Activated T-helper 1 cell treated with anti-CD3 and anti-CD28 coated beads, Interleukin-12 subunit alpha, Interleukin-12 subunit beta, Interleukin-2, Interleukin-4 antibody, amounts not matched to agents 30 ng/mL and 10 ng/mL and 1 ng/mL, durations not matched to agents 14 hours and 24 hours and 36 hours (primary cell): ENCODE data around the gene SHMT2. TPM values are rescaled to one million over a fixed set of nuclear protein-coding genes. Genes with fewer than 3 reads are reported as not detected.

ENCODE experiments used
- DNase-seq: peaks from one replicate; pipeline ENCODE4 v3.0.0; 2021; ENCODE audit warnings: low spot score
- H3K27ac Mint-ChIP-seq: one replicate; pipeline ENCODE4 v1.8.0; 2021; ENCODE audit warnings: mild to moderate bottlenecking, mixed read lengths
- H3K27me3 Mint-ChIP-seq: one replicate; pipeline ENCODE4 v1.8.0; 2022; ENCODE audit warnings: mild to moderate bottlenecking, moderate library complexity, mixed read lengths; ENCODE audit not compliant: insufficient read depth
- H3K36me3 Mint-ChIP-seq: one replicate; pipeline ENCODE4 v1.8.0; 2021; ENCODE audit warnings: low read depth, mixed read lengths
- H3K4me1 Mint-ChIP-seq: one replicate; pipeline ENCODE4 v1.8.0; 2021; ENCODE audit warnings: low read depth, mixed read lengths
- H3K4me3 Mint-ChIP-seq: one replicate; pipeline ENCODE4 v1.8.0; 2021; ENCODE audit warnings: mild to moderate bottlenecking, moderate library complexity, mixed read lengths
- H3K9me3 Mint-ChIP-seq: one replicate; pipeline ENCODE4 v1.8.0; 2021; ENCODE audit warnings: mixed read lengths
- intact Hi-C: fragments of 100-400 bp; cut with micrococcal nuclease; formaldehyde crosslinking; loops from one replicate; pipeline ENCODE4 v1.15.1; 2024
- total RNA-seq: library from RNA; stranded (reverse); gene quantifications from 2 replicates; pipeline ENCODE4 v1.2.3, GENCODE V29; 2022

SHMT2 gene
- total RNA-seq, 1 donor from 2014 or later, result 280 TPM

GRCh38 chr12:57242691-57243454 is 13.4 kb downstream of the SHMT2 start:
- peak overlapping the region; percentile 12 for H3K27ac Mint-ChIP-seq
- H3K36me3 Mint-ChIP-seq, result peaks cover 2% of the 10 kb centered on the region
- H3K27me3 Mint-ChIP-seq, result peaks cover 33% of the 10 kb centered on the region
- peaks cover 54% of the 10 kb centered on the region for H3K4me1 Mint-ChIP-seq
- H3K9me3 Mint-ChIP-seq, result no peaks in the 10 kb centered on the region
- DNase-seq, result peak; percentile 54
- intact Hi-C loops, result loop anchor here (1.0 to 10.0 kb wide), 5 partner anchors 30 to 382 kb away; partner anchors contain the start of genes GLI1 and STAT6
- H3K4me3 Mint-ChIP-seq, result peak overlapping the region; percentile 76

GRCh38 chr12:57243521-57244311 is 14.2 kb downstream of the SHMT2 start:
- Mint-ChIP-seq H3K4me1 (peaks cover 47% of the 10 kb centered on the region), H3K27ac (peak overlapping the region; percentile 41), H3K27me3 (peaks cover 31% of the 10 kb centered on the region), H3K9me3 (no peaks in the 10 kb centered on the region), H3K36me3 (peaks cover 2% of the 10 kb centered on the region), H3K4me3 (peak overlapping the region; percentile 76)
- peak; percentile 74 for DNase-seq
- intact Hi-C loops, result loop anchor here (1.0 to 10.0 kb wide), 5 partner anchors 30 to 381 kb away; partner anchors contain the start of genes GLI1 and STAT6

GRCh38 chr12:57244312-57244696 is 14.8 kb downstream of the SHMT2 start:
- intact Hi-C loops, result loop anchor here (5.0 to 10.0 kb wide), 2 partner anchors 132 to 380 kb away; partner anchors contain the start of gene STAT6
- Mint-ChIP-seq H3K4me1 (peaks cover 48% of the 10 kb centered on the region), H3K27ac (no peak overlapping the region), H3K4me3 (peak overlapping the region; percentile 31), H3K9me3 (no peaks in the 10 kb centered on the region), H3K36me3 (peaks cover 2% of the 10 kb centered on the region), H3K27me3 (peaks cover 29% of the 10 kb centered on the region)
- DNase-seq, result no peak

- intact Hi-C loops, result loop anchor here (10.0 kb wide), 1 partner anchor 378 kb away; no protein-coding TSS in a partner anchor
- H3K36me3 Mint-ChIP-seq, result peaks cover 2% of the 10 kb centered on the region
These were observed 17.5 kb downstream of the SHMT2 start for GRCh38 chr12:57247041-57247440.

GRCh38 chr12:57248934-57249742 is 19.6 kb downstream of the SHMT2 start:
- Mint-ChIP-seq H3K27me3 (peaks cover under 1% of the 10 kb centered on the region), H3K36me3 (peaks cover 6% of the 10 kb centered on the region), H3K4me1 (peaks cover 10% of the 10 kb centered on the region), H3K4me3 (no peak overlapping the region), H3K9me3 (no peaks in the 10 kb centered on the region), H3K27ac (no peak overlapping the region)
- no peak for DNase-seq
- intact Hi-C loops, result loop anchor here (10.0 kb wide), 1 partner anchor 376 kb away; no protein-coding TSS in a partner anchor

More at GRCh38 chr12:57247041-57247440, 17.5 kb downstream of the SHMT2 start:
- peaks cover 11% of the 10 kb centered on the region for H3K27me3 Mint-ChIP-seq
- peaks cover 23% of the 10 kb centered on the region for H3K4me1 Mint-ChIP-seq
- no peak overlapping the region for H3K4me3 Mint-ChIP-seq
- H3K9me3 Mint-ChIP-seq, result no peaks in the 10 kb centered on the region
- H3K27ac Mint-ChIP-seq, result no peak overlapping the region
- DNase-seq, result no peak

GRCh38 chr12:57250541-57250940 is 21.0 kb downstream of the SHMT2 start:
- Mint-ChIP-seq H3K27ac (no peak overlapping the region), H3K4me3 (no peak overlapping the region), H3K27me3 (no peaks in the 10 kb centered on the region), H3K36me3 (peaks cover 6% of the 10 kb centered on the region), H3K9me3 (no peaks in the 10 kb centered on the region), H3K4me1 (peaks cover 8% of the 10 kb centered on the region)
- no peak for DNase-seq
- intact Hi-C loops, result no loop called here

- intact Hi-C loops, result no loop called here
- Mint-ChIP-seq H3K27me3 (no peaks in the 10 kb centered on the region), H3K9me3 (no peaks in the 10 kb centered on the region), H3K4me3 (no peak within 1 kb of the TSS), H3K4me1 (peaks cover 8% of the 10 kb centered on the region), H3K27ac (no peak within 1 kb of the TSS), H3K36me3 (peaks cover 6% of the 10 kb centered on the region)
- no peak for DNase-seq
These were observed 21.4 kb downstream of the SHMT2 start, which contains the start of gene STAC3 for GRCh38 chr12:57250956-57251355. Gene STAC3, minus strand, starts transcription at chr12:57251187. Its CDS starts 1,551 bp downstream, at chr12:57249636.

- no peaks in the 10 kb centered on the region for H3K4me1 Mint-ChIP-seq
- H3K36me3 Mint-ChIP-seq, result peaks cover 10% of the 10 kb centered on the region
- intact Hi-C loops, result no loop called here
- H3K4me3 Mint-ChIP-seq, result no peak overlapping the region
- H3K9me3 Mint-ChIP-seq, result no peaks in the 10 kb centered on the region
- DNase-seq, result no peak
- no peak overlapping the region for H3K27ac Mint-ChIP-seq
- no peaks in the 10 kb centered on the region for H3K27me3 Mint-ChIP-seq
These were observed 25.2 kb downstream of the SHMT2 start for GRCh38 chr12:57254506-57255280.

- H3K9me3 Mint-ChIP-seq, result no peaks in the 10 kb centered on the region
- H3K27me3 Mint-ChIP-seq, result no peaks in the 10 kb centered on the region
- H3K4me1 Mint-ChIP-seq, result no peaks in the 10 kb centered on the region
- no peak for DNase-seq
- no peak overlapping the region for H3K4me3 Mint-ChIP-seq
- H3K27ac Mint-ChIP-seq, result no peak overlapping the region
- intact Hi-C loops, result no loop called here
- peaks cover 11% of the 10 kb centered on the region for H3K36me3 Mint-ChIP-seq
These were observed 26.4 kb downstream of the SHMT2 start for GRCh38 chr12:57255916-57256315.

GRCh38 chr12:57258977-57259970 is 29.8 kb downstream of the SHMT2 start:
- H3K36me3 Mint-ChIP-seq, result peaks cover 8% of the 10 kb centered on the region
- H3K9me3 Mint-ChIP-seq, result no peaks in the 10 kb centered on the region
- H3K4me3 Mint-ChIP-seq, result no peak overlapping the region
- H3K4me1 Mint-ChIP-seq, result peaks cover 5% of the 10 kb centered on the region
- no peak overlapping the region for H3K27ac Mint-ChIP-seq
- DNase-seq, result no peak
- intact Hi-C loops, result no loop called here
- H3K27me3 Mint-ChIP-seq, result no peaks in the 10 kb centered on the region

- Mint-ChIP-seq H3K36me3 (peaks cover 7% of the 10 kb centered on the region), H3K27me3 (no peaks in the 10 kb centered on the region), H3K9me3 (no peaks in the 10 kb centered on the region), H3K4me1 (peaks cover 5% of the 10 kb centered on the region), H3K27ac (no peak overlapping the region), H3K4me3 (no peak overlapping the region)
- DNase-seq, result no peak
- intact Hi-C loops, result no loop called here
These were observed 30.9 kb downstream of the SHMT2 start for GRCh38 chr12:57260366-57260765.
